GM18520 (cell line): ENCODE results near the gene CPN2.

Experiments
- ATAC-seq: cut with Tn5 transposase; IDR thresholded peaks from one replicate; pipeline ENCODE4 v1.9.1; 2021; ENCODE audit not compliant: unreplicated experiment

Gene CPN2

DNA sequence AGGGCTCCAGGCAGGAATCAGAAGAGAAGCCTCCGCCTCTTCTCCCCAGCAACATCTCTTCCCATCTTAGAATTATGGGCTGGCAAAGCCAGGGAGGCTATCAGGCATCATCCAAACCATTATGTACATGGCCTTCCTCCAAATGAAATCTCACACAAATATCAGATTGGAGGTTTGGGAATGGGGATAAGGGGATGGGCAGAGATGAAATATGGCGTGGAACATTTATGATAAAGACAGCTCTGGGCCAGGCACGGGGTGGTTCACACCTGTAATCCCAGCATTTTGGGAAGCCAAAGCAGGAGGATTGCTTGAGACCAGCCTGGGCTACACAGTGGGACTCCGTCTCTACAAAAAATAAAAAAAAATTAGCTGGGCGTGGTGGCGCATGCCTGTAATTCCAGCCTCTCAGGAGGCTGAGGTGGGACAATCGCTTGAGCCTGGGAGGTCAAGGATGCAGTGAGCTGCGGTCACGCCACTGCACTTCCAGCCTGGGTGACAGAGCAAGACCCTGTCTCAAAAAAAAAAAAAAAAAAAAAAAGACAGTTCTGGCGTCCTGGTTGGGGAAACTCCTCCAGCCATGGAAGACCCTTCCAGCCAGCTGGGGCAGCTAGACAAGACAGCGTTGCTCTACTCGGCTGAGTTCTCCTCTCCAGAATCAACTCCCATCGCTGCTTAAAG lies 36.6 kb downstream of the CPN2 start:
- ATAC-seq: no peak

DNA sequence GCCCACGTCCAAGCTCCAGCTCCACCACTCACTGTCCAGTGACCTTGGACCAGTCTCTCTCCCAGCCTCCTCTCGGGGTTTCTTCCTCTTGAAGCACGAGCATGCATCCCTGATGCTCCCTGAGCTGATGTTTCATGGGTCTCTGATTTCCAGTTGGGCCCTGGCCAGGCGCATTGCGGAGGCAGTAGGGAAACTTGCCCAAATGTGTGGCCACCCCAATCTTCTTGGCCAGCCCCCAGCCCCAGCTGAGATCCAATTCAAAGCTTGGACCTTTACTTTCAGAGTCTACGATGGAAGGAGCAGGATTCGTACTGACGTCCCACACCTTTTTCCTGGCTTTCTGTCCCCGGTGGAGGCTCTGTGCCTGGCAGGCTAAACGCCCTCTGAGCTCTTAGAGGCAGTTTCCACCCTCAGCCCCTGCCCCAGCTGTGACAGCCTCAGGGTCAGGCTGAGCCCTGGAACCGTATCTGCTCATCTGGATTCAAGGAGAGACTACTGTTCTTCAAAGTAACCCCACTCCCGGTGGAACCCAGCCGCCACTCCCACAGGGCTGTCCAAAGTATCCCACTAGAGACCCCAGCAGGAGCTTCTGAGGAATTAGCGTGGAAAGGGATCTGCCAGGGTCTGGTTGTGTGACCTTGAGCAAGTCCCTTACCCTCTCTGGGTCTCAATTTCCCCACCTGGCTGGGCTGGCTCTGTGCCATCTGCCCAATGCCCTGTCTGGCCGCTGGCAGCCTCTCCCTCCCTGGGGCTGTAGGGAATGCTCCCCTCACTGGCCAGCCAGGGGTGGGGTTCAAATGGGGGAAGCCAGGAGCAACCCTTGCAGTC lies 37.4 kb downstream of the CPN2 start:
- no peak for ATAC-seq

DNA sequence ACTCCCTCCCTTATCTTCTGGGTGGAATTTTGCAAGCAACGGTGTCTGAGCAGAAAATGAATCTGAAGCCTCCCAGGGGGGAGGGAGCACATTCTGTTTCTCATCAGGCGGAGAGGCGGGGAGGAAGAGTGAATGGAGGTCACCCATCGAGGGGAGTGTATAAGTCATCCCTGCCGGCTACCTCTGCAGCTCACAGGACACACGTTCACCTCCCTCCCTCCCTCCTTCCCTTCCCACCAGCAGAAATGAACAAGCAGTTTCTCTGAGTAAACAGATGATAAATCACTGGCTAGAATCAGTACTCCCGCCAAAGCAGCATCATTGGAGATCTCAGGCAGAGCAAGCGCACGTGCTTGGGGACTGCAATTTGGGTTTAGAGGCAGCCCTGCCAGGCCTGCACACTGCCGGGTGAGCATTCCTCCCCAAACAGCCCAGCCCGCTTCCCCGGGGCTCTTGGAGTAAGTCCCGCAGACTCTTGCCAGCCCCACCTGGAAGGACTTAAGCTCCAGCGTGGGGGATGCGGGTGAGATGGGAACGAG lies 38.3 kb downstream of the CPN2 start:
- no peak for ATAC-seq

DNA sequence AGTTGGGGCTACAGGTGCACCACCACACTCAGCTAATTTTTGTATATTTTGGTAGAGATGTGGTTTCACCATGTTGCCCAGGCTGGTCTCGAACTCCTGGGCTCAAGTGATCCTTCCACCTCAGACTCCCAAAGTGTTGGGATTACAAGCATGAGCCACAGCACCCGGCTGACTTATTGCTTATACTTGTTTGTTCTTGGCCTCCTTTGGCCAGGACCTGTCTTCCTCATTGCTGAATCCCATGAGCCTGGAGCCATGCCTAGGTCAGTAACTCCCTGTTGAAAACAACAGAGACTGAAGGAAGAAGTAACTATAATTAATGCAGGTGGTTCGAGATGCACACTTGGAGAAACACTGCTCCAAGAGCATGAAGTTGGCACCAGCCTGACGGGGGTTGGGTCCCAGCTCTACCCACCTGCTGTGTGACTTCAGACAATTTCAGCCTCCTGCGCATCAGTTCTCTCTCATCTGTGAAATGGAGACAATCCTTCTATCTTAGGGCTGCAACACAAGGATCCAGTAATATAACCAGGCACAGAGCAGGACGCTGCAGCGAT lies 38.9 kb downstream of the CPN2 start:
- no peak for ATAC-seq

DNA sequence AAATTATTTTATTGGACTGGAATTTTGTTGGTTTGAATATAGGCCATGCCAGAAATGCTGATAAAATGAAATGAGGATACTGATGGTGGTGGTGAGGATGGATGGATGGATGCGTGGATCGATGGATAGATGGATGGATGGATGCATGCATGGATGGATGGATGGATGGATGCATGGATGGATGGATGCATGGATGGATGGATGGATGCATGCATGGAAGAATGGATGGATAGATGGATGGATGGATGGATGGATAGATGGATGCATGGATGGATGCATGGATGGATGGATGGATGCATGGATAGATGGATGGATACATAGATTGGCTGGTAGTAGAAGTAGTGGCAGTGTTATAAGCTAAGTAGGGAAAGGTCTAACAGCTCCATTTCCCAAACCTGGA lies 40.1 kb downstream of the CPN2 start:
- ATAC-seq: no peak

DNA sequence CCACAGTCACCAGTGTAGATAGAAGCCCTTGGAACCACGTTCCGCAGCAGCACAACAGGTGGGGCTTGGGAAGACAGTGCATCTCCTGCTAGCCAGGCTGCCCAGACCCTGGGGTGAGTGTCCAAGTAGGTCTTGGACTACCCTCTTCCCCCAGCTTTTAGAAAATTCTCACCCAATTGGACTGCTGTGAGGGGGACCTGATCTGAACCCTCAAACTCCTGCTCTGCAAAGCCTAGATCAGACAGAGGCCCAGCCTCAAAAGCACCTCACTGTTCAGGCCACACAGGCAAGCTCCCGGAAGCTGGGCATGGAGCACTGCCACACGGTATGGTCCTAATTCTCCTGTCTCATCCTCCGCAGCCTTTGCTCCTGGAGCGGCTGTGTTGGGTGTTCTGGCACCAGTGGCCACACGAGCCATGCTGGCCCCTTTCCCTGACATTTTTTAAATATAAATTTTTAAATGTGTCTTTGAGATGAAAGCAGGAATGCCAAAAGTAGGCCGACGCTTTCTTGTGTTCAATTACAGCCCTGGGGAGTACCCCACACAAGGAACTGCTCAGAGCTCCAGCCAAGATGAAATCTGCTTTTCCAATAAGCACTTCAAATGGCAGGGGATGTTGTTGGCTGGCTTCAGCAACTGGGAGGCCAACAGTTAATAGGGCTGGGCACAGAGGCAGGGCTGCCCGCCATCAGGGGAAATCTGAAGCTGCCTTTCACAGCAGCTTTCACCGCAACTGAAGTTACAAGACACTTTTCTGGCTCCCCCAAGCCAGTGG lies 40.9 kb downstream of the CPN2 start:
- no peak for ATAC-seq

DNA sequence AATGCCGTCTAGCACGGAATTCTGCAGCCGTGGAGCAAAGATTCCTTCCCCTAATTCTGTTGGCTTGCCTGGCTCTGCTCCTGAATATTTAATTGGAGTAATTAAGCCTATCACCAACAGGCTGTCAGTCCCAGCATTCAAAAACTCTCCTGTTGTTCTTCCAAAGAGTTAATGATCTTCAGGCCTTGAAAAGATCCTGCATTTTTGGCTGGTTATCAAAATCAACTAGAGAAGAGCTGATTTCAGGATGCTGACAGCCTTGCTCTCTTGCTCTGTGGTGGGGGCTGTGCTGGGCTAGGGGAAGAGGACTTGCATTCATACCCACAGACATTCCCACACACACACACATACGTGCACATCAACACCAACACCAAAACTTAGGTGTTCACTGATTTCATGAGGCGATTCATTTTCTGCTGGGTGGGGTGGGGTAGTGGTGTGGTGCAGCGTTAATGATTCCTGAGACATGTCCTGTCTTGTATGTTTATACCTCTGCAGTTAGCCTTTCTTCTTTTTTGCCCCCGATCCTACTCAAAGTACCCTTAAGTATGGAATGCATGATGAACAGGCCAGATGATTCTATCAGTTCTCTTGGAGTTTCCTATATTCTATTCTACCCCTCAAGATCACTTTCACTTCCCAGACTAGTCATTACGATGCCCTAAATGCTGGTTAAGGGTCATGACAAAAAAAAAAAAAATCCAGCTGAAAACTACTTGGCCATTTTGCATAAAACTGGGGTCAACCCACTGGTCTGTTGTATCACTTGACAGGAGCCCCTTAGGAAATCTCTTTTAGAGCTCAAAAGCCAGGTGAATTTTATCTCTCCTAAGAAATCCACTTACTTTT lies 42.3 kb downstream of the CPN2 start:
- no peak for ATAC-seq

DNA sequence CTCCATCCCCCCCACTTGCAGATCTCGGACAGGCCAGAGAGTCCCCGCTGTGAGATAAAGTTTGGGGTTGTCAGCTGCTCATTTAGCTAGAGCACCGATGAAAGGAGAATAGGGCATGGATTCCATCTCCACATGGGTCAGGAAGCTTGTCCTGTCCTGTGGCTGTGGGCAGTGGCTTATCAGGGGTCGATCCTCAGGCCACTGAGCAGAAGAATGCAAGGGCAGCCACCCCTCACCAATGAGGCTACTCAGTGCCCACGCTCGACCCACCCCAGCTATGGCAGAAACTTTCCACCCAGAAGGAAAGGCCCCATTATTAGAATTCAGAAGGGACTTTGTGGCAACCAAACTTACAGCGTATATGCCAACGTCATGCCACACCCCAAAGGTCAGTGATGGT lies 43.3 kb downstream of the CPN2 start:
- ATAC-seq: no peak

DNA sequence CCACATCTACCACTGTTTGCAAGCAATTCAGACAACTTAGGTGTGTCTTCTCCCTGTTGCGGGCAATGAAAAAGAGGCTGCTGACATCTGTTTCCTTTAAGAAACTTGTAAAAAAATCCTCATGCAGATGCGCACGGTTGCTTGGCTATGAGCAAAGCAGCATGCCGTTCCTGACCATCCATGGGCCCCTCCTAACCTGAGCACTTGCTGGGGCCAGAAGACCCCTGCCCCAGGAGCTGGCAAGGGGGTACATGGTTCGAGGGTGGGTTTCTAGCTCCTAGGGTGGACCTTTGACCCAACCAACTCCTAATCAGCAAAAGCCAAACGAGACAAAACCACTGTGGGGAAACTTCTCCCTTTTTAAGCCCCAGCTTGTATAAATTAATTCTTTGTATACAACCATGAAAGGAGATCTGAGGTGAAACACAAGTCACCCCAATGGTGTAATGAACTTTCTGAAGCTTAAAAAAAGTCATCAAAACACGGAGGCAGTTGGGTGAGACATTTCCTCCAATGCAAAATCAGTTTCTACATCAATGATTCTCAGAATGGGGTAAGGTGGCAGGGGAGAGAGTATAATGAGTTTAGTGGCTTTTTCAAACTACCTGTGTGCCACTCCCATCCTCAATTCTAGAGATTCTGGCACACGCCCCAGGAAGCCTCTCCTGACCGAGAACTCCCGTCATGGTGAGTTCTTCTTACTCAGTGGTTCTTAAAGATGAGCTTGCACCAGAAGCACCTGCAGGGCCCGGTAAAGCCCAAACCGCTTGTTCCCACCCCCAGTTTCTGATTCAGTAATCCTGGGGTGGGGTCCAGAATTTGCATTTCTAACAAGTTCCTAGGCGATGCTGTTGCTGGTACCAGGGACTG lies 44.1 kb downstream of the CPN2 start:
- no peak for ATAC-seq

DNA sequence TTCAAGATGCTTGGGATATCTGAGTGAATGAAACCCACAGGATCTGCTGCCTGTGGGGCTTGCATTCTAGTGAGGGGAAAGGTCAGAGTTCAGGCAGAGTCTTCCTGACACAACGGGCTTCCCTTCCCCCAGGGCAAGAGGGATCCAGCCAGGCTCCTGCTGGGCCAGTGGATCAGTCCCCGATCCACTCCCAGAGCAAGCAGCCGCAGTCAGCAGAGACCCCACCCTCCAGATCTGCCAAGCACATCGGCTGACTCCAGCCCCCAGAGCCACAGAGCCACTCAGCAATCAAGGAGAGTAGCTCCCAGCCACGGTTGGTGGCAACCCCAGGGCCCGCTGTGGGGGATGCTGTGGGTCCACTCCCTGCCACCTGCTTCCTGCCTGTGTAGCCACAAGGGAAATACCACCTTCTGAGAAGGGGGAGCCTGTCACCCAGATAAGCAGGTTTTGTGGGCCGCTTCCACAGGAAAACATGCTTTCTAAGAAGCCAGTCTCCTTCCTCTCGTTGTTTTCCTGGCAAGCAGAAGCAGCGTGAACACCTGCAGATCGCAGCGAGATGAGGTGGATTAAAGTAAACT lies 44.9 kb downstream of the CPN2 start:
- ATAC-seq: no peak

DNA sequence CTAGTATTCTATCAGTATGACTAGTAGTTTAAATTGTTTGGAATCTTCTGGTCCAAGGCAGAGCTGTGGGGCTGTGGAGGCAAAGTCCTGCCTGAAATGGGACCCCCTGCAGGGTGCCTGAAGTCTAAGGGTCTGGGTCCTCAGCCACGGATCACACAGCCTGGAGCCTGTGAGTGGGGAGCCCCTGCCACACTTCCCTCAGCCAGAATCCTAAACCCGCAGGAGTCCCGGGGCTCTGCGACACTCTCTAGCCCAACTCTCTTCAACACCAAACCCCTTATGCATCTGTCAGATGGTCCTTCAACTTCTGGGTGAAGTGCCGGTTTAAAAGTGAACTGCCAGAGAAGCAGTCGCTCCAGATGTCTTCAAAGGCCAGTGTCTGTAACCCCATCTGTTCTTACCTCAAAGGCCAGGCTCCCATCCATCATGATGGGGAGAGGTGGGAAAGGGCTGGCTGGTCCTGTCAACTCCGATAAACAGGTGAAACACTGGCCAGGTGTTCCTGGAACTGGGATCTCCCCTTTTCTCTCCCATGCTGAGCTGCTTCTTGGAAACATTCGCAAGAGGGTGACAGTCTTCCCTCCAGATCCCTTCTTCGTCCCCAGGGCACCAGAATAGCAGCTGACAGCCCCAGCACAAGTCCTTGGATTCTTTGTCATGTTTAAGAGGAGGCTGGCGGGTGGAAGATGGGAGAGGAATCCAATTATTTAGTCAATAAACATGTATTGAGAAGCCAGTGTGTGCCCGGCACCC lies 45.6 kb downstream of the CPN2 start:
- no peak for ATAC-seq

DNA sequence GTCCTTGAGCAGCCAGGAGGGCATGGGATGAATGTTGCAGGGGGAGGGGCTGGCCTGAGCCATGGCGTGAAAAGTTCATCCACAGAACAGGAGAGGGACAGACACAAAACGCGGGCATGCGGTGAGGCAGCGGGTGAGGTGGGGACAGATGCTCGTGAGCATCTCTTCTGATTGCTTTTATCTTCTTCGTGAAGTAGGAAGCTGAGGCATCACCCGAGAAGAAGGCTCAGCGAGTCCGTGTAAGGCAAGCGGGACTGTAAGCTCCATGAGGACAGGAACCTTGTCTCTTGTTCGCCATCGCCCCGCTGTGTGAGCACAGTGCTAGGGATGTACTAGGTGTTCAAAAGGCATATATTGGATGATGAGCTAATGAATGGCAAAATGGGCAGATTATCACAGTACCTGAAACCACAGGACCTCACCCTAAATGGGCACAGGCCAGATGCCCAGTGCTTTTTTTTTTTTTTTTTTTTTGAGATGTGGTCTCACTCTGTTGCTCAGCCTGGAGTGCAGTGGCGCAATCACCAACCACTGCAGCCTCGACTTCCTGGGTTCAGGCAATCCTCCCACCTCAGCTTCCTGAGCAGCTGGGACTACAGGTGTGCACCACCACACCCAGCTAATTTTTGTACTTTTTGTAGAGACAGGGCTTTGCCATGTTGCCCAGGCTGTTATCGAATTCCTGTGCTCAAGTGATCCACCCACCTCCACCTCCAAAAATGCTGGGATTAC lies 46.8 kb downstream of the CPN2 start:
- ATAC-seq: no peak

DNA sequence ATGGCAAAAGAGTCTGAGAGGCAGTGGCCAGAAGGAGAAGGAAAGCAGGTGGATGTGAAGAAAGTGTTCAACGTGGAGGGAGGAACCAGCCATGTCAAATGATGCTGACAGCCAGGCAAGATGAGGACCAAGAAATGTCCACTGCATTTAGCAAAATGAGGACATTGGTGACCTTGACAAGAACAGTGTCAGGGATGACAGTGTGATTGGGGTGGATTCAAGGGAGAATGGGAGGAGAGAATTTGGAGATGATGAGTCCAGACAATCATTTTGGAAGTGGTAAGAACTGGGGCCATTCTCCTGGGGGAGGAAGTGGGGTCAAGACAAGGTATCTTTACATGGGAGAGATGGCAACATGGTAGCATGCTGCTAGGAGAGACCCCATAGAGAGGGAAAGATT lies 47.4 kb downstream of the CPN2 start:
- ATAC-seq: no peak

DNA sequence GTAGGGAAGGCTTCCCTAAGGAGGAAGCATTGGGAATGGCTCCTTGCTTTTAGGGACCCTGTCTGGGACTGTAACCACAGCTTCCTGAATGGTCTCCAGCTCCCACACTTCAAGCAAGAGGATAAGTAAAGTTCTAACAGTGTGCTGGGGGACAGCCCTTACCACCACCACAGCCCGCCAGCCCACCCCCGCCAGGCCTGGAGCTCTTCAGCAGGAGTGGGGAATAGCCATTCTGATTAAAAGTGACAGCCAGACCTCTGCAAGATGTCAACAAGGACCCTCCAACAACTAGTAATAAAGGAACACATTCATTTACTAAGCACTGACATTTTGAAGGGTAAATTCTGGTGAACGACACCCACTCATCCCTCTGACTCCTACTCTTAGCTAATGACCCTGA lies 49.4 kb downstream of the CPN2 start:
- no peak for ATAC-seq

DNA sequence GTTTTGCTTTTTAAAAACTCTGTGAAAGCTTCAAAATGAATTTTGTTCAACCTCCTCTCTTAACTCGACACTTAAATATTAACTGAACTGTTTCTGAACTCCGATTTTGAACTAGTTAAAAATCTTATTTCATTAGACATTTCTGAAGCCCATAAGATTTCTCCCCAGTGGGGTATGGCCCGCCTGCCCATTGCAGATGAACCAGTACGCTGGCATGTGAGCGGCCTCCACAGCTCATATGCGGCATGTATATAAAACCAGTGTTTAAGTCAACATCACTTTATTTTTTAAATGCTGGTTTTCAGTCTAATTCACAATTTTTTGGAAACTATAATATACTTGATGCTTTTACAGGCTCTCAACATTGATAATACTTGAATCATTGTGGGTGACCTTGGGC lies 50.2 kb downstream of the CPN2 start:
- ATAC-seq: no peak

DNA sequence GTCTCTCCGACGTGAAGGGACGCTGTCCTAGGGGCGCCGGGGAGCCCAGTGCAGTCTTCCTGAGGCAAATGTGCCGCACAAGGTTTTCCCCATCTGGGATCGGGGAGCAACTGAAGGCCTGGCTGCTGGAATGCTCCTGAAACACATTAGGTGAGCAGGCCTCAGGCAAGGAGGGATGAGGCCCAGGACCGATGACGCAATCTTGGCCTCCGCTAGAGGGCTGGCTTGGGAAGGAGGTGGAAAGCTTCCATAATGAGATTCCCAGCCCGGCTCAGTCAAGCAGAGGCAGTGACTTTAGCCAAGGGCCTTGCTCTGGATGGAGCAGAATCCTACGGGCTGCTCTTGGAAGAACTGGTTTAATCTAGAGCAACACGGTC lies 50.8 kb downstream of the CPN2 start:
- ATAC-seq: no peak

DNA sequence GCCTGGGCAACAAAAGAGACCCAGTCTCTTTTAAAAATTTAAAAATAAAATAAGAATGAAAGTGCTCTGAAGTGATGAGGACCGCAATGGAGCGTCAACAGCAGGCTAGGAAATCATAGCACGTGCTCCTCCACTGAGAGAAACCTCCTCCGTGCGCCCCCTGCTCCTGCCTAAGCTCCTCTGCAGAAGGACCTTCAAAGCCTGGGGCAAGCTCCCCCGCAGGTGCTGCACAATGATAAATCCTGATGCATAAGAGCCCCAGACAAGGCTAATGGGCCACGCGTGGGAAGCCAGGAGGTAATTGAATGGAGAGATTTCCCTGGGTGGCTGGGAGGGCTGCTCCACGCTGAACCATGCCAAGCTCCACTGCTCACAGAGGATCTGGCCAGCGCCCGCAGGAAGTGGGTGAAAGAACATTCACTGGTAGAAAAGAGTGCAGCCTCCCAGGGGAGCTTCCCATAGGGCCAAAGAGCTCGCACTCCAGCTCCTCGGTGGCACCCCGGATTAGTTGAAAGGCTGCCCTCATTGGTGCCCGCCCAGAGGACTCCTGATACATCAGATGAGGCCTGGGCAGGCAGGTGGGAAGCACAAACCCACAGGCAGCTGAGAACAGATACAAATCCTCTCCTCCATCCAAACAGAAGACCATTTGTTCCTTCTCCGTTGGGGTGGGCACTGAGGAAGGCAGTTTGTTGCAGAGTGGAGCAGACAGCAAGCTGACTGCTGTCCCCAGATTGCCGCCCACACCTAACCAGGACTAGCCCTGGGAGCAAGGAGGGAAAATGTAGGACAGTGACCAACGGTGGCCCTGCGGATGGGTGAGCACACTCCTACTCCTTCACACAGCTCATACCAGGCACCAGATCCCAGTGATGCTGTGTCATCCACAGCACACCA lies 52.5 kb downstream of the CPN2 start:
- no peak for ATAC-seq
